ELR (cell line): Measurements from ENCODE around the gene JARID2.

Experiments used
- DNase-seq: peaks from one replicate; pipeline ENCODE4 v3.0.0-alpha.2; 2015; ENCODE audit warnings: low read depth

Gene JARID2

GRCh38 chr6:15376900-15377487 lies 131.1 kb downstream of the JARID2 start:
- no peak for DNase-seq

- no peak for DNase-seq
Measured at GRCh38 chr6:15378272-15378671, 132.4 kb downstream of the JARID2 start.

DNA sequence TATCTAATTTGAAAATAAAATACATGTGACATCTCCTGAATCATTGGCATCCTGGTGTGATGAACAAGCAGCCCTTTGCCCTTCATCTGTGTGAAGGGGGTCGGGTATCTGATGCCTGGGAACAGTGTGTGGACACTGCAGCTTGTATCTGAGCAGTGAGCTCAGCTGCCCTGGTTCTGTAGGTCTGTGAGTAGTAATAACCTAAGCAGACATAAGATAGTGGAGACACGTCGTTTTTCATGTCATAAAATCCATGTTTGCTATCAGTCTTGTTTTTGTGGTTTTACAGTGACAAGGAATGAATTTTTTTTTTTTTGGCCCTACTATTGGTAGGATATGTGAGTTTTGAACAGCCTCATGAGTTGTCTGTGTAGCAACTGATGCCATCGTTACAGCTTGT lies 133.0 kb downstream of the JARID2 start:
- DNase-seq: no peak

DNA sequence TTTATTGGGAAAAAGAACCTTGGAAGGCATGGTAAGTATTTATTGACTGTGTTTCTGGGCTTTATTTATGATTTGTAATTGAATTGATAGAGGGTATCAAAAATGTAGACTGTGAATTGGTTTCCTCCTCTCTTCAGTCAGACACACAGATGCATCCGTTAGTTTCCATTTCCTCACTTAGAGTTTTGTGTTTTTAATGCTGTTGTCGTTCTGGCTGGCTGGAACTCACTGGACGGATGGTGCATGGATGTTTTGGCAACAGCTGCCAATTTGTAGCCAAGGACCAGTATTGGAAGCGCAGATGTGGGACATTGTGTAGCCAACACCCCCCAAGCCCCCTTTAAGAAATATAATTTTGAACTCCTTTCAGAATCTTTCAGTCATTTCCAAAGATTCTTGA lies 134.5 kb downstream of the JARID2 start:
- no peak for DNase-seq

GRCh38 chr6:15382089-15382488 lies 136.2 kb downstream of the JARID2 start:
- DNase-seq: no peak

- DNase-seq: no peak
Measured at GRCh38 chr6:15382712-15383111, 136.8 kb downstream of the JARID2 start.

DNA sequence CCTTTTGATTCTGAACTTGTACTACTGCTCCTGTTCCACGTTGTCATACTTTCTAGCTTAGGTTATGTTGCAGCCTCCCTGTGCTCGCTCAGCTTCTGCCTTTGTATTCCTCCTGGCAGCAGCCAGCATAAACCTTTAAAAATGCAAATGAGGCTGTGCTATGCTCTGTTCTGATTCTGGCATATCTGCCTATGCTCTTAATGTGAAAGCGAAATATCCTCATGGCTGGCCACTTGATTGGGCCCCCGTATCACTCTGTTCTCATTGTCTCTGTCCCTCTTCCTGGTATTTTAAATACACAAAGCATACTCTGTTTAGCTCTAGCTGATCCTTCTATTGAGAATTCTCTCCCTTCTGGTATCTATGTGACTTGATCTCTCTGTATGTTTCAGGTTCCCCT lies 139.0 kb downstream of the JARID2 start:
- no peak for DNase-seq

- no peak for DNase-seq
Measured at GRCh38 chr6:15385521-15385920, 139.7 kb downstream of the JARID2 start.

GRCh38 chr6:15386110-15386755 lies 140.4 kb downstream of the JARID2 start:
- no peak for DNase-seq

- no peak for DNase-seq
Measured at GRCh38 chr6:15386756-15387112, 140.9 kb downstream of the JARID2 start.

DNA sequence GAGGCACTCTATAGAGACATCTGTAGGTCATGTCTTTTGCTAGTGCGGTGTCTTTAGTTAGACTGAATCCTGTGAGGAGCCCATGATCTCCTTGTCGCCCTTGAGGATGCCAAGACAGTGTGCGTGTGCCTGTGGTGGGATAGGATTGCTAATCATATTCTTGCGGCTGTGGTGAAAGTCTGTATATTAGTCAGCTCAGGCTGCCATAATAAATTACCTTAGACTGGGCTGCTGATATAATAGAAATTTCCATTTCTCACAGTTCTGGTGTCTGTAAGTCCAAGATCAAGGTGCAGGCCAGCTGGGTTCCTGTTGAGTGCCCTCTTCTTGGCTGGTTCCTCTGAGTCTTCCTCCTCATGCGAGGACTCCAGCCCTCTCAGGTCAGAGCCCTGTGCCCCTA lies 141.2 kb downstream of the JARID2 start:
- peak; percentile 48 for DNase-seq

GRCh38 chr6:15389084-15389764 lies 143.4 kb downstream of the JARID2 start:
- DNase-seq: no peak

DNA sequence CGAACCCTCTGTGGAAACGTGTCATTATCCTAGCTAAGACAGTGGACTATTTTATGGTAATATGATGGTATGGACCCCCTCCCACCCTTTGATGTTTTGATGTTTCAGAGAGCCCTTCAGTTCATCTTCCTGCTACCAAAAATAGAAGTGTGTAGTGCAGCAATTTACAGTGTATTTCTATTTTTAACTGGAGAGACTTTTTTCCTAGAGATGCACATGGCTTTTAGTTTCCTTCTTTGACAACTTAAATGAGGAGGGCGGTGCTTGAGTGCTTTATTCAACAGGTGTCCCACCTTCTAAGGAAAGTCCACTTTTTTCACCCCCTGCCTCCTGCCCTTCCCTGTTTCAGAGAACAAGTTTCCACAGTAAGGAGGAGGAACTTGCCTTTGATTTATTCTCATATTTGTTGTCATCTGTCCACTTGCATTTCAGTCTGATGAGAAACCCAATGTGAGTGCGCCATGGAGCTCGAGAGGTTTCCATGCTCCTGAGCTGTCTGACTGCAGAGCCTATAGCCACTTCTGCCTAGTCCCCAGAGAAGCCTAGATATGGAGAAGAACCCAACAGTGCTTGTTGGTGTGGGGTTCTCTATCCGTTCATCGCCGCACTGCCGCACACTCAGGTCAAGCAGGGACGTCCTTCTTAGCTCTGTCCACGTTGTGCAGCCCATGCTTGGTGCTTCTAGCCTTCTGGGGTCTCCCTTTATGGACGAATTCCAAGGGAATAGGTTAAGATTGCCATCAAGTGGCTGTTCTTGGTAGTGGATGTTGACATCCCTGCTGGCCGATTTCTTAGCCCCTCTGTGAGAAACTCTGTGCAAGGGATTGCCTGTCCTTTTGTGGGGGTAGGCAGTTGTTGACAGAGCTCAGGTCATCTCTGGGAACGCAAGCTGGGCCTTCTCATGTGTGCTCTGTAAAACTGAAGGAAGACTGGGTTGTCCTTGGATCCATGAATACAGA lies 144.2 kb downstream of the JARID2 start:
- peak; percentile 73 for DNase-seq

GRCh38 chr6:15391500-15391899 lies 145.6 kb downstream of the JARID2 start:
- no peak for DNase-seq

DNA sequence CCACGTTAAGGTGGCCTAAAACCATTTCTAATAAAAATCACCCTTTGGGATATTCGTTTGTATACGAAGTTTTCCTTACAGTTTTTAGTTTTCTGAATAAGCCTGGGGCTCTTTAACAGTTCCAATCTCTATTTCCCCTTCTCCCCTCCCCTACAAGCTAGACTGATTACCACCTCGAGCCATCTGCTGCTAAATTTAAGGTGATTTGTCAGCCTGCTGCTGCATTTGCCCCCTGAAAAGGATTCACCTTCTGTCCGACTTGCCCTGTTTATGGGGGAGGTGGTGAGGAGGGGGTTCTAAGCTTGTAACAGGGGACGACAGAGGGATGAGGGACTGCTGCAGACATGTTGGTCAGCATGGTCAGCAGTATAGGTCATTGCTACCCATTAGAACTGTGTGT lies 146.3 kb downstream of the JARID2 start:
- DNase-seq: no peak

- no peak for DNase-seq
Measured at GRCh38 chr6:15393605-15394004, 147.7 kb downstream of the JARID2 start.

GRCh38 chr6:15395087-15395486 lies 149.2 kb downstream of the JARID2 start:
- DNase-seq: no peak

DNA sequence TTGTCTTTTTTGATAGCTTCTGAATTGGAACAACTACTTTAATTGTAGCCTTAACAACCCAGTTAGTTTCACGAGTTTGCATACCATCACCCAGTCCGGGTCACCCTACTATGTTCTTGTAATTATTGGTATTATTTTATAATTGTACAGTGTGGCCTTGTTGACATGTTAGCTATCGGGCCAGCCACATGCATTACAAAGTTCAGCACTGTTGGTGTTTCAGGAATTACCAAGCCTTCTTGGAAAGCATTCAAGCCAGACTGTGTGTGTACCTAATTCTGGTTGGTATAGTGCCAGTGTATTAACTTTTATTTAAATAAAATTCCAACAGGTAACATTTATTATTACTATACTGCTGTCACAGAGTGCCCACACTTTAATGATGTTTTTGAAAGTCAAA lies 150.9 kb downstream of the JARID2 start:
- no peak for DNase-seq

DNA sequence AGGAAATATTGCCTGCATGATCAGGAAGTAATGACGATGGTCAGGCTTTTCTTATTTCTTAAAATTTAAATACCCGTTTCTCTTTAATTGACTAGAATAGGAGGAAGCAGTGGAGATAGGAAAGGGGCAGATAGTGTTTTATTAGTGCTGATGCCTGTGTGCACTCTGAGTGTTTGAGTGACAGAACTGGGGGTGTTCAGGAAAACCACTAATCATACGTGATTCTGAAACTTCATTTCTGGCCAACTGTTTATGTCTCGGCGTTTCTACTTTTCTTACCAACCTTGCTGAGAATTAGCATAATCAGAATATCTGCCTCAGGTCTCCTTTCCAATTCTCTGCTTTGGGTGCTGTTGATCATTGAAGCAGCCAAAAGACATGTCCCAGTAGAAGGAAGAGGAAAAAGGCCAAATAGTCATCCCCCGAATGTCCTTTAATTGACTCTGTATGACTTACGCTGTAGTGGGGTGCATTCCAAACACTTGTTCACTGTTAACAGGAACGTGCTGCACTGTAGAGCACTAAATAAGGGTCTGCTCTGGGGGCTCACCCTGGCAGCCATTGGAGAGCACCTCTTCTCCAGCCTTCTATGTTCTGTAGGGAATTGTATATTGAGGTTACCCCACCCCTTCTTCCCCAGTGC lies 152.9 kb downstream of the JARID2 start:
- no peak for DNase-seq

GRCh38 chr6:15399641-15400470 lies 154.0 kb downstream of the JARID2 start:
- DNase-seq: peak; percentile 35

DNA sequence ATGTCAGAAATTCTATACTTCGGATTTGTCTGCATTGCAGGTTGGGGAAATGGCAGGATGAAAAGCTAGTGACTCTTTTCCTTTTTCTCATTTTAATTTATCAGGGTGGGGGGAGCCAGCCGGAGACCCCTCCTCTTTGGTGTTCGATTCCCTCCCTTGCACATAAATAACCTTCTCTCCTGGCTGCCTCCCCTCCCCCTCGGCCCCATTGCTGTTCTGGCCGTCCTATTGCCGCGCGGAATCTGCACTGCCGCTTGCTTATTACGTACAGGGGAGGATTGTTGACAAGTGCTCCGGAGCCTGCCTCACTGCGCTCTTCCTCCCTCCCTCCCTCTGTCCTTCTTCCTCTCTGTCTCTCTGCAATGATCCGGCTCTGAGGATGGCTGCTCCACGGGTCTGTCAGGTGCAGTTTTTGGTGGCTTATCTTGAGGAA lies 154.7 kb downstream of the JARID2 start:
- DNase-seq: no peak
